Gastrocnemius medialis (tissue), 4 donors: ENCODE data around the gene ERC1.

Experiments used
- POLR2A ChIP-seq, 2 donors: fragments of 450-650 bp; IDR thresholded peaks; one replicate each; pipeline ENCODE4 v1.6.1; 2017; ENCODE audit warnings: antibody characterized with exemption in 2 of 2, mild to moderate bottlenecking in 2 of 2, moderate library complexity in 2 of 2
- TF ChIP-seq, protein P1 (sequence below), 5 experiments: fragments of 450-650 bp in 3 of 5; fragments of 200-600 bp in 2 of 5; sonication (generic) in 2 of 5; IDR thresholded peaks in 4 of 5; conservative IDR thresholded peaks in 1 of 5; 1 replicate in 4 of 5; 2 replicates in 1 of 5; pipeline ENCODE4 v1.5.1; 2016 to 2019; ENCODE audit warnings: antibody characterized with exemption in 5 of 5, mild to moderate bottlenecking in 3 of 5, moderate library complexity in 3 of 5

DNA sequence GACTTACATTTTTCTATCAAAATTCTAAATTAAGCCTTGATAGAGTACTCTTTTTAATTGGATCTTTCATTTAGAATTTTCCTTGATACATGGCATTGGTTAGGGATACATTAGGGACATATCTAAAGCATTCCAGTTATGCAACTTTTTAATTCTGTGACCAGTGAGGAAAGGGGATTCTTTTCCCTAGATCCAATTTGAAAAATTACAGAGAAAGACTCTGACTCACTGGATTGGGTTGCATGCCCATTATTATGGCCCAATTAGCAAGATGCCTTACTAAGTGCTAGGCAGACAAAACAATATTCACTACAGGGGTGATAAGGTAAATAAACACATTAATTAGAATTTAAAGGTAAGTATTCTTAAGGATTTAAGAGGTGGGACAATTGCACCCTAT, 36.3 kb upstream of the ERC1 start:
- TF ChIP-seq, protein P1, sequence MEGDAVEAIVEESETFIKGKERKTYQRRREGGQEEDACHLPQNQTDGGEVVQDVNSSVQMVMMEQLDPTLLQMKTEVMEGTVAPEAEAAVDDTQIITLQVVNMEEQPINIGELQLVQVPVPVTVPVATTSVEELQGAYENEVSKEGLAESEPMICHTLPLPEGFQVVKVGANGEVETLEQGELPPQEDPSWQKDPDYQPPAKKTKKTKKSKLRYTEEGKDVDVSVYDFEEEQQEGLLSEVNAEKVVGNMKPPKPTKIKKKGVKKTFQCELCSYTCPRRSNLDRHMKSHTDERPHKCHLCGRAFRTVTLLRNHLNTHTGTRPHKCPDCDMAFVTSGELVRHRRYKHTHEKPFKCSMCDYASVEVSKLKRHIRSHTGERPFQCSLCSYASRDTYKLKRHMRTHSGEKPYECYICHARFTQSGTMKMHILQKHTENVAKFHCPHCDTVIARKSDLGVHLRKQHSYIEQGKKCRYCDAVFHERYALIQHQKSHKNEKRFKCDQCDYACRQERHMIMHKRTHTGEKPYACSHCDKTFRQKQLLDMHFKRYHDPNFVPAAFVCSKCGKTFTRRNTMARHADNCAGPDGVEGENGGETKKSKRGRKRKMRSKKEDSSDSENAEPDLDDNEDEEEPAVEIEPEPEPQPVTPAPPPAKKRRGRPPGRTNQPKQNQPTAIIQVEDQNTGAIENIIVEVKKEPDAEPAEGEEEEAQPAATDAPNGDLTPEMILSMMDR (IDR thresholded peaks at IDR 0.05 in 4 of 5, conservative IDR thresholded peaks at IDR 0.05 in 1 of 5), result no peak
- no peak for TF ChIP-seq POLR2A (IDR thresholded peaks at IDR 0.05)
